ENCODE measurements around the gene HVCN1.

The HVCN1 gene

DNA sequence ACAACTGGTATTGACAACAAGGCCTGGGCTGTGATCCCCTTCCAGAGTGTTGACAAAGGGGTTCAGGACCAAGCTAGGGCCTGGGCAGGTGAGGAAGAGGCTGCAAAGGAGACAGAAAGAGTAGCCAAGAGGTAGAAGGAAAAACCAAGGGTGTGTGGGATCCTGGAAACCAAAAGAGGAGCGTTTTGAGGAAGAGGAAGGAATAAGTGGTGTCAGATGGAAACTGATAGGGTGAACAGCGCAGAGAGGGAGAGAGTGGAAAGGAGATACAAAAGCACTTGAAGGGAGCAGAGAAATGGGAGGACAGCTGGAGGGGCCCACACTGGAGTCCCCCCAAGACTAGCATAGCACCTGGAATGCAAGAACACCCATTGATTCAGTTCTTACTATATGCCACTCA is 8.3 kb upstream of the HVCN1 start:
- TF ChIP-seq CREB1 (IDR thresholded peaks at IDR 0.05; ENCODE audit: low read depth) = no peak
- no peak for TF ChIP-seq RAD21 (IDR thresholded peaks at IDR 0.05; ENCODE audit: low read depth)
- no peak for TF ChIP-seq CEBPB (IDR thresholded peaks at IDR 0.05)
- TF ChIP-seq NFIC (IDR thresholded peaks at IDR 0.05) = no peak
- TF ChIP-seq, protein P1, sequence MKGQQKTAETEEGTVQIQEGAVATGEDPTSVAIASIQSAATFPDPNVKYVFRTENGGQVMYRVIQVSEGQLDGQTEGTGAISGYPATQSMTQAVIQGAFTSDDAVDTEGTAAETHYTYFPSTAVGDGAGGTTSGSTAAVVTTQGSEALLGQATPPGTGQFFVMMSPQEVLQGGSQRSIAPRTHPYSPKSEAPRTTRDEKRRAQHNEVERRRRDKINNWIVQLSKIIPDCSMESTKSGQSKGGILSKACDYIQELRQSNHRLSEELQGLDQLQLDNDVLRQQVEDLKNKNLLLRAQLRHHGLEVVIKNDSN (IDR thresholded peaks at IDR 0.05) = no peak
- no peak for TF ChIP-seq EP300 (IDR thresholded peaks at IDR 0.05; ENCODE audit: borderline replicate concordance)
- no peak for TF ChIP-seq TEAD4 (IDR thresholded peaks at IDR 0.05)

DNA sequence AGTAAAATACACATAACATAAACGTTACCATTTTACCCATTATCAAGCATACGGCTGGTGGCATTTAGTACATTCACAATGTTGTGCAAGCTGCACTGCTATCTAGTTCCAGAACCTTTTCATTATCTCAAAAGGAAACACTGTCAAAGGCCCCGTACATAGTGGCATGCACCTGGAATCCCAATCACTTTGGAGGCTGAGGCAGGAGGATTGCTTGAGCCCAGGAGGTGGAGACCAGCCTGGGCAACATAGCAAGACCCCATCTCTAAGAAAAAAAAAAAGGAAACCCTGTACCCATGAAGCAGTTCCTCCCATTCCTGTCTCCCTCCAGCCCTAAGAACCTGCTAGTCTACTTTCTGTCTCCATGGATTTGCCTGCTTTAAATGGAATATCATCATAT is 7.4 kb upstream of the HVCN1 start:
- no peak for TF ChIP-seq TCF12 (IDR thresholded peaks at IDR 0.05; ENCODE audit: low read depth)
- TF ChIP-seq NFIC (IDR thresholded peaks at IDR 0.05) = no peak
- no peak for TF ChIP-seq TEAD4 (IDR thresholded peaks at IDR 0.05)
- no peak for TF ChIP-seq YY1 (IDR thresholded peaks at IDR 0.05; ENCODE audit: low read depth)
- no peak for TF ChIP-seq ZBTB7A (IDR thresholded peaks at IDR 0.05; ENCODE audit: low read depth)
- TF ChIP-seq, protein P1 (IDR thresholded peaks at IDR 0.05) = no peak

DNA sequence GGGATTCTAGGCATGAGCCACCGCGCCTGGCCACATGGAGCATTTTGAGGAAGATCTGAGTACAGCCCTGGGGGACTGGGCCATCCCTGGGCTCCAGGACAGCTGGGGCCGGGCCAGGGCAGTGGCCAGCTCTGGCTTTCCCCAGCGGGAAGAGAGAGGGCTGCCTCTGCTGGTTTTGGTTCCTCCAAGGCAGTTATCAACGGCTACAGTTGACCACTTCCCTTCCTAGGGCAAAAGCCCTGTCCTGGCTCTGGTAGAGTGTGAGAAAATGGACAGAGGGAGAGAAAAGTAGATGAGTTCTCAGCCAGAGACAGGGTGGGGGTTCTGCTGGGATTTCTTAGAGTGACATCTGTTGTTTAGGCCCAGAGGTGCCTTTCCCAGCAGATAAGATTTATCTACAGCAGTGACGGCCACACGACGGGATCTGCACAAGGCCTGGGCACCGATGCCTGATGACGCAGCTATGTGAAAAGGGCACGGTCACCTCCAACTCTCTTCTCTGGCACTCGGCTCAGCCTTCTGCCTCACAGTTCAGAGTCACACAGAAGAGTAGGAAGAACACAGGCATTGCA is 5.5 kb upstream of the HVCN1 start:
- TF ChIP-seq, protein P1 (IDR thresholded peaks at IDR 0.05) = no peak
- no peak for TF ChIP-seq NFIC (IDR thresholded peaks at IDR 0.05)

DNA sequence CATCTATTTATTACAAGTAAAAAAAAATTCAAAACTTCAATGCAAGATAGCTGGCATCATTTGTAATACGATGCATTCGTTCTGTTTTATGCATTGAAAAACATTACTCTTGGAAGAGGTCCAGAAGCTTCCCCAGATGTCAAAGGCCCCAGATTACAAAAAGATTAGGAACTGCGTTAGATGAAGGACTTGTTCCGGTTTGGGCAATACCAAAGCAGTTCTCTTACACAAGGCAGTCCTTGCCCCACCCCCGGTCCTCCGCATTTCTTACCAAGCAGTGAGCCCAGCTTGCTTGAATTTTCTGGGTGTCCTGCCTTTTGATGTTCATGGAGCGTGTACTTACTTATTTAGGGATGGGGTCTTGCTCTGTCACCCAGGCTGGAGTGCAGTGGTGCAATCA is 4.8 kb upstream of the HVCN1 start:
- no peak for TF ChIP-seq TAF1 (IDR thresholded peaks at IDR 0.05; ENCODE audit: low read depth)
- TF ChIP-seq TEAD4 (IDR thresholded peaks at IDR 0.05) = no peak
- no peak for TF ChIP-seq EP300 (IDR thresholded peaks at IDR 0.05; ENCODE audit: borderline replicate concordance)
- TF ChIP-seq, protein P2, sequence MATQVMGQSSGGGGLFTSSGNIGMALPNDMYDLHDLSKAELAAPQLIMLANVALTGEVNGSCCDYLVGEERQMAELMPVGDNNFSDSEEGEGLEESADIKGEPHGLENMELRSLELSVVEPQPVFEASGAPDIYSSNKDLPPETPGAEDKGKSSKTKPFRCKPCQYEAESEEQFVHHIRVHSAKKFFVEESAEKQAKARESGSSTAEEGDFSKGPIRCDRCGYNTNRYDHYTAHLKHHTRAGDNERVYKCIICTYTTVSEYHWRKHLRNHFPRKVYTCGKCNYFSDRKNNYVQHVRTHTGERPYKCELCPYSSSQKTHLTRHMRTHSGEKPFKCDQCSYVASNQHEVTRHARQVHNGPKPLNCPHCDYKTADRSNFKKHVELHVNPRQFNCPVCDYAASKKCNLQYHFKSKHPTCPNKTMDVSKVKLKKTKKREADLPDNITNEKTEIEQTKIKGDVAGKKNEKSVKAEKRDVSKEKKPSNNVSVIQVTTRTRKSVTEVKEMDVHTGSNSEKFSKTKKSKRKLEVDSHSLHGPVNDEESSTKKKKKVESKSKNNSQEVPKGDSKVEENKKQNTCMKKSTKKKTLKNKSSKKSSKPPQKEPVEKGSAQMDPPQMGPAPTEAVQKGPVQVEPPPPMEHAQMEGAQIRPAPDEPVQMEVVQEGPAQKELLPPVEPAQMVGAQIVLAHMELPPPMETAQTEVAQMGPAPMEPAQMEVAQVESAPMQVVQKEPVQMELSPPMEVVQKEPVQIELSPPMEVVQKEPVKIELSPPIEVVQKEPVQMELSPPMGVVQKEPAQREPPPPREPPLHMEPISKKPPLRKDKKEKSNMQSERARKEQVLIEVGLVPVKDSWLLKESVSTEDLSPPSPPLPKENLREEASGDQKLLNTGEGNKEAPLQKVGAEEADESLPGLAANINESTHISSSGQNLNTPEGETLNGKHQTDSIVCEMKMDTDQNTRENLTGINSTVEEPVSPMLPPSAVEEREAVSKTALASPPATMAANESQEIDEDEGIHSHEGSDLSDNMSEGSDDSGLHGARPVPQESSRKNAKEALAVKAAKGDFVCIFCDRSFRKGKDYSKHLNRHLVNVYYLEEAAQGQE (IDR thresholded peaks at IDR 0.05; ENCODE audit: low read depth) = no peak
- no peak for TF ChIP-seq EGR1 (IDR thresholded peaks at IDR 0.05)
- no peak for TF ChIP-seq CEBPB (IDR thresholded peaks at IDR 0.05)
- no peak for TF ChIP-seq NFIC (IDR thresholded peaks at IDR 0.05)
- TF ChIP-seq TCF12 (IDR thresholded peaks at IDR 0.05; ENCODE audit: low read depth) = no peak
- TF ChIP-seq ZBTB7A (IDR thresholded peaks at IDR 0.05; ENCODE audit: low read depth) = no peak
- TF ChIP-seq, protein P3, sequence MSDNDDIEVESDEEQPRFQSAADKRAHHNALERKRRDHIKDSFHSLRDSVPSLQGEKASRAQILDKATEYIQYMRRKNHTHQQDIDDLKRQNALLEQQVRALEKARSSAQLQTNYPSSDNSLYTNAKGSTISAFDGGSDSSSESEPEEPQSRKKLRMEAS (IDR thresholded peaks at IDR 0.05) = no peak
- TF ChIP-seq RAD21 (IDR thresholded peaks at IDR 0.05; ENCODE audit: low read depth) = no peak
- TF ChIP-seq, protein P1 (IDR thresholded peaks at IDR 0.05) = no peak
- no peak for TF ChIP-seq FOXM1 (IDR thresholded peaks at IDR 0.05; ENCODE audit: borderline replicate concordance, low read depth)
- no peak for TF ChIP-seq YY1 (IDR thresholded peaks at IDR 0.05; ENCODE audit: low read depth)
- TF ChIP-seq CREB1 (IDR thresholded peaks at IDR 0.05; ENCODE audit: low read depth) = no peak

DNA sequence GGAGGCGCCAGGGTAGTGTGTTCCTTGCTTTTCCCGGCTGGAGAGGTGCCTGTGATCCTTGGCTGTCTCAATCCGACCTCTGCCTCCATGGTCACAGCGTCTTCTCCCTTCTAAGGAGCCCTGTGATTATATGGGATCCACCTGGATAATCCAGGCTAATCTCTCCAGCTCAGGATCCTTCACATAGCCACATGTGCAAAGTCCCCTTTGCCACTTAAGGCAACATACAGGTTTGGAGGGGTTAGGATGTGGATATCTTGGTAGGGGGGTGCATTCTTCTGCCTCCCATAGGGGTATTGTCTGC is 1.2 kb upstream of the HVCN1 start:
- TF ChIP-seq CEBPB (IDR thresholded peaks at IDR 0.05) (no peak), TEAD4 (IDR thresholded peaks at IDR 0.05) (no peak), TCF12 (IDR thresholded peaks at IDR 0.05; ENCODE audit: low read depth) (no peak), TAF1 (IDR thresholded peaks at IDR 0.05; ENCODE audit: low read depth) (no peak), NFIC (IDR thresholded peaks at IDR 0.05) (no peak), YY1 (IDR thresholded peaks at IDR 0.05; ENCODE audit: low read depth) (no peak), EGR1 (IDR thresholded peaks at IDR 0.05) (no peak), FOXM1 (IDR thresholded peaks at IDR 0.05; ENCODE audit: borderline replicate concordance, low read depth) (no peak), EP300 (IDR thresholded peaks at IDR 0.05; ENCODE audit: borderline replicate concordance) (no peak), ZBTB7A (IDR thresholded peaks at IDR 0.05; ENCODE audit: low read depth) (no peak)
- TF ChIP-seq, protein P3 (IDR thresholded peaks at IDR 0.05) = no peak
- TF ChIP-seq, protein P1 (IDR thresholded peaks at IDR 0.05) = no peak
- TF ChIP-seq, protein P2 (IDR thresholded peaks at IDR 0.05; ENCODE audit: low read depth) = no peak

All from Ishikawa (cell line).